Activated T-cell treated with anti-CD3 and anti-CD28 coated beads, Interleukin-2, amount 50 U/mL, for 24 hours (primary cell): Measurements from ENCODE around the gene PLBD2.

ENCODE experiments used
- DNase-seq: peaks from one replicate; pipeline ENCODE4 v3.0.0-alpha.2; 2020
- H3K27ac Mint-ChIP-seq: 2 replicates; pipeline ENCODE4 v1.8.0; 2020; ENCODE audit warnings: mild to moderate bottlenecking, mixed read lengths
- H3K27me3 Mint-ChIP-seq: 2 replicates; pipeline ENCODE4 v1.8.0; 2020; ENCODE audit warnings: mixed read lengths
- H3K36me3 Mint-ChIP-seq: 2 replicates; pipeline ENCODE4 v1.8.0; 2020; ENCODE audit warnings: low read depth, mixed read lengths
- H3K4me1 Mint-ChIP-seq: 2 replicates; pipeline ENCODE4 v1.8.0; 2020; ENCODE audit warnings: low read depth, mixed read lengths
- H3K4me3 Mint-ChIP-seq: 2 replicates; pipeline ENCODE4 v1.8.0; 2020; ENCODE audit warnings: mild to moderate bottlenecking, moderate library complexity, mixed read lengths
- H3K9me3 Mint-ChIP-seq: 2 replicates; pipeline ENCODE4 v1.8.0; 2020; ENCODE audit warnings: mixed read lengths

PLBD2 gene

GRCh38 chr12:113391650-113392337 is 33.4 kb downstream of the PLBD2 start:
- H3K4me3 Mint-ChIP-seq, result no peak overlapping the region

GRCh38 chr12:113392520-113392919 is 34.1 kb downstream of the PLBD2 start:
- Mint-ChIP-seq H3K4me1 (no peaks in the 10 kb centered on the region), H3K27ac (no peak overlapping the region), H3K4me3 (no peak overlapping the region), H3K9me3 (no peaks in the 10 kb centered on the region), H3K27me3 (no peaks in the 10 kb centered on the region), H3K36me3 (peaks cover 18% of the 10 kb centered on the region)
- DNase-seq, result no peak

More at GRCh38 chr12:113391650-113392337, 33.4 kb downstream of the PLBD2 start:
- H3K9me3 Mint-ChIP-seq, result no peaks in the 10 kb centered on the region
- no peaks in the 10 kb centered on the region for H3K4me1 Mint-ChIP-seq
- H3K36me3 Mint-ChIP-seq, result peaks cover 25% of the 10 kb centered on the region
- H3K27me3 Mint-ChIP-seq, result no peaks in the 10 kb centered on the region
- DNase-seq, result no peak
- H3K27ac Mint-ChIP-seq, result no peak overlapping the region

GRCh38 chr12:113392988-113393579 is 34.7 kb downstream of the PLBD2 start:
- Mint-ChIP-seq H3K9me3 (no peaks in the 10 kb centered on the region), H3K36me3 (peaks cover 15% of the 10 kb centered on the region), H3K27me3 (peaks cover 3% of the 10 kb centered on the region), H3K4me1 (no peaks in the 10 kb centered on the region), H3K27ac (no peak overlapping the region), H3K4me3 (no peak overlapping the region)
- no peak for DNase-seq

- Mint-ChIP-seq H3K4me1 (no peaks in the 10 kb centered on the region), H3K27ac (no peak overlapping the region), H3K9me3 (no peaks in the 10 kb centered on the region), H3K4me3 (no peak overlapping the region), H3K36me3 (peaks cover 9% of the 10 kb centered on the region), H3K27me3 (peaks cover 3% of the 10 kb centered on the region)
- no peak for DNase-seq
Measured at GRCh38 chr12:113393749-113394148, 35.4 kb downstream of the PLBD2 start.

- no peak overlapping the region for H3K4me3 Mint-ChIP-seq
- peaks cover 6% of the 10 kb centered on the region for H3K36me3 Mint-ChIP-seq
- no peaks in the 10 kb centered on the region for H3K4me1 Mint-ChIP-seq
- DNase-seq, result no peak
- peaks cover 7% of the 10 kb centered on the region for H3K27me3 Mint-ChIP-seq
- no peak overlapping the region for H3K27ac Mint-ChIP-seq
- H3K9me3 Mint-ChIP-seq, result no peaks in the 10 kb centered on the region
Measured at GRCh38 chr12:113395119-113395518, 36.7 kb downstream of the PLBD2 start.

GRCh38 chr12:113396200-113396599 is 37.8 kb downstream of the PLBD2 start:
- no peak for DNase-seq
- peaks cover 6% of the 10 kb centered on the region for H3K36me3 Mint-ChIP-seq
- H3K9me3 Mint-ChIP-seq, result no peaks in the 10 kb centered on the region
- H3K4me1 Mint-ChIP-seq, result no peaks in the 10 kb centered on the region
- no peak overlapping the region for H3K4me3 Mint-ChIP-seq
- H3K27ac Mint-ChIP-seq, result no peak overlapping the region
- peaks cover 10% of the 10 kb centered on the region for H3K27me3 Mint-ChIP-seq

- no peaks in the 10 kb centered on the region for H3K9me3 Mint-ChIP-seq
- peaks cover 3% of the 10 kb centered on the region for H3K36me3 Mint-ChIP-seq
- H3K4me1 Mint-ChIP-seq, result no peaks in the 10 kb centered on the region
- H3K27ac Mint-ChIP-seq, result no peak overlapping the region
- no peak for DNase-seq
- H3K4me3 Mint-ChIP-seq, result no peak overlapping the region
- H3K27me3 Mint-ChIP-seq, result peaks cover 10% of the 10 kb centered on the region
Measured at GRCh38 chr12:113396828-113397496, 38.6 kb downstream of the PLBD2 start.

GRCh38 chr12:113397497-113398197 is 39.3 kb downstream of the PLBD2 start:
- DNase-seq, result no peak
- Mint-ChIP-seq H3K4me3 (no peak overlapping the region), H3K4me1 (no peaks in the 10 kb centered on the region), H3K9me3 (no peaks in the 10 kb centered on the region), H3K27me3 (peaks cover 11% of the 10 kb centered on the region), H3K36me3 (peaks cover 2% of the 10 kb centered on the region), H3K27ac (no peak overlapping the region)

GRCh38 chr12:113398346-113399290 is 40.2 kb downstream of the PLBD2 start:
- H3K36me3 Mint-ChIP-seq, result peaks cover under 1% of the 10 kb centered on the region
- H3K27me3 Mint-ChIP-seq, result peaks cover 14% of the 10 kb centered on the region
- no peak overlapping the region for H3K27ac Mint-ChIP-seq
- no peaks in the 10 kb centered on the region for H3K9me3 Mint-ChIP-seq
- H3K4me3 Mint-ChIP-seq, result no peak overlapping the region
- no peak for DNase-seq
- no peaks in the 10 kb centered on the region for H3K4me1 Mint-ChIP-seq

GRCh38 chr12:113399490-113399889 is 41.1 kb downstream of the PLBD2 start:
- H3K4me1 Mint-ChIP-seq, result no peaks in the 10 kb centered on the region
- H3K9me3 Mint-ChIP-seq, result no peaks in the 10 kb centered on the region

GRCh38 chr12:113400362-113400761 is 42.0 kb downstream of the PLBD2 start:
- no peaks in the 10 kb centered on the region for H3K9me3 Mint-ChIP-seq
- H3K36me3 Mint-ChIP-seq, result no peaks in the 10 kb centered on the region
- DNase-seq, result no peak
- peaks cover 22% of the 10 kb centered on the region for H3K27me3 Mint-ChIP-seq
- H3K27ac Mint-ChIP-seq, result no peak overlapping the region
- no peaks in the 10 kb centered on the region for H3K4me1 Mint-ChIP-seq
- no peak overlapping the region for H3K4me3 Mint-ChIP-seq

More at GRCh38 chr12:113399490-113399889, 41.1 kb downstream of the PLBD2 start:
- no peaks in the 10 kb centered on the region for H3K36me3 Mint-ChIP-seq
- peaks cover 19% of the 10 kb centered on the region for H3K27me3 Mint-ChIP-seq
- H3K27ac Mint-ChIP-seq, result no peak overlapping the region
- no peak overlapping the region for H3K4me3 Mint-ChIP-seq
- no peak for DNase-seq

GRCh38 chr12:113401066-113402000 is 42.9 kb downstream of the PLBD2 start:
- no peak overlapping the region for H3K4me3 Mint-ChIP-seq
- H3K4me1 Mint-ChIP-seq, result no peaks in the 10 kb centered on the region
- peaks cover 22% of the 10 kb centered on the region for H3K27me3 Mint-ChIP-seq
- no peaks in the 10 kb centered on the region for H3K9me3 Mint-ChIP-seq
- H3K27ac Mint-ChIP-seq, result no peak overlapping the region
- no peak for DNase-seq
- H3K36me3 Mint-ChIP-seq, result no peaks in the 10 kb centered on the region
